B cell (primary cell): ENCODE data around the gene ILF3. TPM values are rescaled to one million over a fixed set of nuclear protein-coding genes. Genes with fewer than 3 reads are reported as not detected.
A peak's percentile ranks its signal among the peaks of the same experiment; 100 is the strongest.

Experiments
- ATAC-seq: fragments of 200-7000 bp; cut with Tn5 transposase; one replicate; pipeline ENCODE4 v1.10.0; 2021; ENCODE audit warnings: low read depth, mild to moderate bottlenecking, moderate number of reproducible peaks, moderate library complexity
- CTCF ChIA-PET: fragments of 350-600 bp; sonication (Branson Sonifier 250); formaldehyde crosslinking; loops from one replicate; lab custom pipeline; 2021; ENCODE audit warnings: antibody characterized with exemption, inconsistent platforms; lab: Charles Lee
- POLR2A ChIA-PET: fragments of 350-600 bp; sonication (Branson Sonifier 250); formaldehyde crosslinking; loops from one replicate; lab custom pipeline; 2021; ENCODE audit warnings: antibody characterized with exemption; lab: Charles Lee
- DNase-seq: peaks from one replicate; pipeline ENCODE4 v3.0.0; 2013
- H2AFZ ChIP-seq: 2 replicates; pipeline ENCODE4 v1.6.1; 2012; ENCODE audit warnings: mild to moderate bottlenecking, low read depth, low read length; ENCODE audit not compliant: insufficient read depth, poor library complexity, severe bottlenecking
- H3K27ac ChIP-seq, 2 donors: 1 replicate in 1 of 2; 2 replicates in 1 of 2; pipeline ENCODE4 v1.5.1; 2012 to 2013; ENCODE audit warnings: low read length in 2 of 2, mild to moderate bottlenecking in 2 of 2, moderate library complexity in 1 of 2
- H3K27me3 ChIP-seq, 4 experiments: fragments of 200-600 bp in 1 of 4; sonication (generic) in 1 of 4; replicated peaks in 1 of 4; 1 replicate in 2 of 4; 2 replicates in 2 of 4; pipeline versions ENCODE4 v1.6.1 to v1.7.0; 2013 to 2016; ENCODE audit warnings: low read length in 3 of 4, mild to moderate bottlenecking in 2 of 4, mixed read lengths in 1 of 4, moderate library complexity in 1 of 4; ENCODE audit not compliant: insufficient read depth in 4 of 4, control insufficient read depth in 3 of 4; ENCODE audit errors: control extremely low read depth in 1 of 4
- H3K36me3 ChIP-seq, 2 experiments: replicated peaks in 1 of 2; 1 replicate in 1 of 2; 2 replicates in 1 of 2; pipeline versions ENCODE4 v1.6.1 to v1.7.1; 2013; ENCODE audit warnings: low read length in 1 of 2; ENCODE audit not compliant: insufficient read depth in 2 of 2, control insufficient read depth in 1 of 2; ENCODE audit errors: control extremely low read depth in 1 of 2, extremely low read depth in 1 of 2
- H3K4me1 ChIP-seq, 2 donors: fragments of 200-600 bp in 1 of 2; sonication (generic) in 1 of 2; 1 replicate in 1 of 2; 2 replicates in 1 of 2; pipeline versions ENCODE4 v1.5.1 to v1.6.1; 2013 to 2017; ENCODE audit warnings: low read length in 2 of 2; ENCODE audit not compliant: control insufficient read depth in 2 of 2, insufficient read depth in 2 of 2
- H3K4me2 ChIP-seq: replicated peaks from 2 replicates; pipeline ENCODE3; 2012; ENCODE audit warnings: mild to moderate bottlenecking, low read depth, low read length; ENCODE audit not compliant: poor library complexity, severe bottlenecking
- H3K4me3 ChIP-seq, 5 experiments: fragments of 200-600 bp in 1 of 5; sonication (generic) in 1 of 5; 1 replicate in 3 of 5; 2 replicates in 2 of 5; pipeline versions ENCODE4 v1.5.1 to v1.7.0; 2011 to 2016; ENCODE audit warnings: low read length in 4 of 5, mild to moderate bottlenecking in 4 of 5, low read depth in 2 of 5, control low read depth in 1 of 5, moderate library complexity in 1 of 5; ENCODE audit not compliant: insufficient read depth in 1 of 5; ENCODE audit errors: control extremely low read depth in 1 of 5, extremely low read depth in 1 of 5
- H3K79me2 ChIP-seq: fragments of 200-600 bp; sonication (generic); one replicate; pipeline ENCODE4 v1.6.0; 2016; ENCODE audit warnings: low read length; ENCODE audit not compliant: control insufficient read depth, insufficient read depth
- H3K9ac ChIP-seq: fragments of 200-600 bp; sonication (generic); 2 replicates; pipeline ENCODE4 v1.6.1; 2017; ENCODE audit warnings: mild to moderate bottlenecking, low read length, moderate library complexity
- H3K9me3 ChIP-seq, 3 donors: one replicate each; pipeline versions ENCODE4 v1.6.1 to v1.7.1; 2013; ENCODE audit warnings: low read length in 2 of 3; ENCODE audit not compliant: control insufficient read depth in 2 of 3, insufficient read depth in 1 of 3; ENCODE audit errors: control extremely low read depth in 1 of 3
- H4K20me1 ChIP-seq: 2 replicates; pipeline ENCODE4 v1.6.0; 2012; ENCODE audit warnings: mild to moderate bottlenecking, low read length; ENCODE audit not compliant: insufficient read depth, control insufficient read depth, poor library complexity, severe bottlenecking
- H3K27ac Mint-ChIP-seq: one replicate; pipeline ENCODE4 v1.8.0; 2021; ENCODE audit warnings: mixed read lengths
- H3K27me3 Mint-ChIP-seq: one replicate; pipeline ENCODE4 v1.8.0; 2021; ENCODE audit warnings: mixed read lengths
- H3K4me1 Mint-ChIP-seq: one replicate; pipeline ENCODE4 v1.8.0; 2021; ENCODE audit warnings: mixed read lengths
- H3K4me3 Mint-ChIP-seq: one replicate; pipeline ENCODE4 v1.8.0; 2021; ENCODE audit warnings: mixed read lengths
- H3K9me3 Mint-ChIP-seq: one replicate; pipeline ENCODE4 v1.8.0; 2022; ENCODE audit warnings: mixed read lengths; ENCODE audit not compliant: insufficient read depth
- CTCF ChIP-seq: fragments of 200-600 bp; IDR thresholded peaks from one replicate; pipeline ENCODE4 v1.8.0; 2022; ENCODE audit warnings: antibody characterized with exemption, mild to moderate bottlenecking
- EZH2 ChIP-seq: IDR thresholded peaks from 2 replicates; pipeline ENCODE4 v1.6.1; 2012; ENCODE audit warnings: borderline replicate concordance, low read depth, mild to moderate bottlenecking, moderate library complexity, low read length; ENCODE audit not compliant: insufficient read depth, poor library complexity, severe bottlenecking
- WGBS: methylation state at CpG from one replicate; pipeline ENCODE4 v1.1.5; 2013; ENCODE audit warnings: missing lambda C conversion rate; ENCODE audit not compliant: insufficient coverage; 5-methylcytosine and 5-hydroxymethylcytosine counted together
- intact Hi-C: fragments of 100-400 bp; cut with micrococcal nuclease; formaldehyde crosslinking; loops from one replicate; pipeline ENCODE4 v1.10.0; 2022
- polyA plus RNA-seq: library from polyadenylated mRNA; depleted of rRNA; stranded (reverse); fragments of >200 nt; gene quantifications from 2 replicates; pipeline ENCODE4 v1.2.3, GENCODE V29; 2012
- total RNA-seq, 2 donors: library from RNA; stranded (reverse); fragments of 120-200 nt in 1 of 2; gene quantifications; 1 replicate in 1 of 2; 2 replicates in 1 of 2; pipeline versions ENCODE4 v1.2.3 to v1.2.4, GENCODE V29; 2013 to 2022

Gene ILF3
- total and polyA plus RNA-seq, 2 donors (not counting 1 experiment from before 2014, with no cell fraction given), result 189 to 359 TPM

- Mint-ChIP-seq H3K9me3 (no peaks in the 10 kb centered on the region), H3K27me3 (no peaks in the 10 kb centered on the region), H3K27ac (peak overlapping the region; percentile 65), H3K4me3 (peak overlapping the region; percentile 65), H3K4me1 (peaks cover 37% of the 10 kb centered on the region)
- ChIA-PET CTCF (interaction anchor here (0.9 to 4.9 kb wide), 4 partner anchors 48 to 110 kb away, joined by 3 to 53 read pairs (median 4); no protein-coding TSS in a partner anchor), POLR2A (interaction anchor here (0.5 to 0.7 kb wide), 4 partner anchors 22 to 210 kb away, joined by 3 to 9 read pairs (median 6); no protein-coding TSS in a partner anchor)
- Histone ChIP-seq H3K4me1 (peaks cover 22 to 30% of the 10 kb centered on the region in 2 donors), H2AFZ (no peak overlapping the region), H3K79me2 (peaks cover 45% of the 10 kb centered on the region), H3K36me3 (no peaks in the 10 kb centered on the region), H3K4me2 (peak overlapping the region; percentile 4), H3K4me3 (no peak overlapping the region), H3K27ac (peak overlapping the region in 1 of 2 donors; percentile 100), H3K27me3 (no peaks in the 10 kb centered on the region), H4K20me1 (peaks cover 21% of the 10 kb centered on the region), H3K9me3 (no peaks in the 10 kb centered on the region), H3K9ac (no peak overlapping the region)
- TF ChIP-seq CTCF (no peak), EZH2 (no peak)
- ATAC-seq (no peak), DNase-seq (no peak)
- WGBS, result 60% methylated on average over 1 of the region's 4 CpGs
- intact Hi-C loops, result loop anchor here (2.0 to 5.0 kb wide), 4 partner anchors 71 to 320 kb away; partner anchors contain the start of genes CARM1, CDC37 and RAVER1
Observed at GRCh38 chr19:10651851-10652250, 2.3 kb upstream of the ILF3 start.

GRCh38 chr19:10653482-10653731 lies 739 bp upstream of the ILF3 start:
- Histone ChIP-seq H3K27ac (peak overlapping the region; percentile 99 to 100), H3K27me3 (no peaks in the 10 kb centered on the region), H2AFZ (peak overlapping the region; percentile 73), H3K4me1 (peaks cover 25 to 32% of the 10 kb centered on the region in 2 donors), H3K4me3 (peak overlapping the region; percentile 64 to 100 (median 96)), H3K4me2 (peak overlapping the region; percentile 97), H3K9me3 (no peaks in the 10 kb centered on the region), H4K20me1 (peaks cover 36% of the 10 kb centered on the region), H3K9ac (peak overlapping the region; percentile 100), H3K79me2 (peaks cover 61% of the 10 kb centered on the region), H3K36me3 (peaks cover 0 to 3% of the 10 kb centered on the region in 2 experiments)
- TF ChIP-seq CTCF, result no peak
- no peak for TF ChIP-seq EZH2
- DNase-seq (no peak), ATAC-seq (no peak)
- ChIA-PET POLR2A (interaction anchor here (1.0 to 1.8 kb wide), 3 partner anchors 9 to 87 kb away, joined by 3 to 8 read pairs (median 6); partner anchors contain the start of gene KRI1), CTCF (interaction anchor here (0.6 to 4.9 kb wide), 3 partner anchors 9 to 1788 kb away, joined by 4 to 53 read pairs (median 5); no protein-coding TSS in a partner anchor)
- Mint-ChIP-seq H3K27ac (peak overlapping the region; percentile 100), H3K4me3 (peak overlapping the region; percentile 98), H3K9me3 (no peaks in the 10 kb centered on the region), H3K4me1 (peaks cover 41% of the 10 kb centered on the region), H3K27me3 (no peaks in the 10 kb centered on the region)
- intact Hi-C loops, result loop anchor here (1.0 to 5.0 kb wide), 8 partner anchors 50 to 321 kb away; partner anchors contain the start of genes CARM1, CDC37, RAVER1 and TMED1
- under 1% methylated on average over 18 of the region's 18 CpGs for WGBS
